Hepatocyte (in vitro differentiated cells): Measurements from ENCODE around the gene DSTN.

Experiments
- CTCF ChIP-seq: fragments of 200-600 bp; sonication (generic); IDR thresholded peaks from 2 replicates; pipeline ENCODE4 v1.5.1; 2016; ENCODE audit warnings: antibody characterized with exemption, mild to moderate bottlenecking; ENCODE audit not compliant: poor library complexity
- EZH2 ChIP-seq: fragments of 200-600 bp; sonication (generic); IDR thresholded peaks from 2 replicates; pipeline ENCODE4 v1.6.1; 2016; ENCODE audit warnings: antibody characterized with exemption, mild to moderate bottlenecking, borderline replicate concordance
- EZH2phosphoT487 ChIP-seq: fragments of 200-600 bp; sonication (generic); IDR thresholded peaks from one replicate; pipeline ENCODE4 v1.6.1; 2018; ENCODE audit warnings: antibody characterized with exemption, mild to moderate bottlenecking, low read depth, moderate library complexity; ENCODE audit not compliant: unreplicated experiment, severe bottlenecking

GRCh38 chr20:17644451-17644850 is 74.6 kb downstream of the DSTN start:
- TF ChIP-seq CTCF (no peak), EZH2phosphoT487 (no peak), EZH2 (no peak)
